Renal cortical epithelial cell (primary cell): Measurements from ENCODE around the gene TBL3. TPM values are rescaled to one million over a fixed set of nuclear protein-coding genes. Genes with fewer than 3 reads are reported as not detected.

Source experiments
- DNase-seq: peaks from one replicate; pipeline ENCODE4 v3.0.0-alpha.2; 2011; ENCODE audit warnings: low read depth
- total RNA-seq: library from RNA; depleted of rRNA; stranded (reverse); fragments of >200 nt; gene quantifications from 2 replicates; pipeline ENCODE4 v1.2.3, GENCODE V29; 2014

The TBL3 gene
- total RNA-seq, 1 donor from 2014 or later: 46.3 TPM

DNA sequence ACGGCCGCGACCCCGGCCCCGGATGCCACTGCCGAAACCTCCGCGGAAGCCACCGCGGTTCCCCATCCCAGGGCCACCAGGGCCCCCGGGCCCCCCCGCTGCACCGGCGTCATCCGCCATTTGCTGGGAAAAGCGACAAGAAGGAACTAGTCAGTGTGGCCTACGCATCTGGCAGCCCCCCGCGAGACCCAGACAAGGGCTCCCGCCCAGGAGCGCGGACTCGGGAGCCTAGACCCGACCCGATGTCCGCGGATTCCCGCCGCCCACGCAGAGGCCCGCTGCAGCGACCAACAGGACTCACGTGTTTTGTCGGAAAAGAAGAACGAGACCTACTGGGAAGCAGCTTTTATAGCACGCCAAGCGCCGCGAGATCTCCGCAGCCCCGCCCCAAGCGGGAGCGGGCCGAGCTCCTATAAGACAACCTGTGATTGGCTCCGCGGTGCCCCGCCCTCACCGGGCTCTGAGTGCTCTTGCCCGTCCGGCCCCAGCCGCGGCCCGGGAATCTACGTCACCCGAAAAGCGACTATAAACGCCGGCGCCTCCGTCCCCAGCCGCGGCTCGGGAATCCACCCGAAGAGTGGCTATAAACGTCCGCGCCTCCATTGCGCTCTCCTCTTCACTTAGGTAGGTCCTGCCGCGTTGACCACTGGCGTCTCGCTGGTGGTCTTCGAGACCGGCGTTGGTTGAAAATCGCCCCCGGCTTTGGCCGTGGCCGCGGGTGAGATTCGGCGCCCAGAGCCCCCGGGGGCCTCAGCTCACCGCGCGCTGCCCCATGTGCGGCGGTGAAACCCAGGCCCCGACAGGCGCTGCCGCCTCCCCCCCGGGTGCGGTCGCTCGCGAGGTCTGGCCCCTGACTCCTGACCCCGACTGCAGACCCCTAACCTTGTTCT, 7.1 kb upstream of the TBL3 start, which contains the start of gene RPS2:
Gene RPS2 (minus strand): TSS at position 321 of the 890 bp plus-strand sequence. CDS start 201 bp downstream, at position 120.
- DNase-seq: peak; percentile 93

DNA sequence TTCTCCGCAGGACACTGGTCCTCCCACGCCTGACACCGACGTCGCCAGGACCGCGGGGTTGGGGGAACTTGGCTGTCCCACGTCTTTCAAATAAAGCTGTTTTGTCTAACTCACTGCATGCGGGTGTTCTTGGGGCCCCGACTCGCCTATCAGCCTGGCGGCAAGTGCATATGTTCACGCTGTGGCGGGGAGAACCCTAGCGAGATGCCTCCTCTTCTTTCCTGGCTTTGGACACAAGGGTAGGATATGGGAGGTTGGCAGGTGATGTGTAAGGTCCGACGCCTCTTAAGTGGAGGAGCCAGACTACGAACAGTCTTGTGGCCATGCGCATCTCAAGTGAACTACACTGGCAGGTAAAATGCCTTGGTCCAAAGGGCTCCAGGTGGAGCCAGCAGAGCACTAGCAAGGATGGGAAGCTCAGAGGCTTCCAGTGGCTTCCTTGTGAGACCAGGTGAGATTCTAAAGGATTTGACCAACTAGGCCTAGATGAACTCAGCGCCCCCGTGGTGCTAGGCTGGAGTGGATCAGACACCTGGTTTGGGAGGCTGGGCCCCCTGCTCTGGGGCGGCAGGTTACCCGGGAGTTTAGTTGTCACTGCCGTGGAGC, 6.4 kb upstream of the TBL3 start:
- DNase-seq: no peak

DNA sequence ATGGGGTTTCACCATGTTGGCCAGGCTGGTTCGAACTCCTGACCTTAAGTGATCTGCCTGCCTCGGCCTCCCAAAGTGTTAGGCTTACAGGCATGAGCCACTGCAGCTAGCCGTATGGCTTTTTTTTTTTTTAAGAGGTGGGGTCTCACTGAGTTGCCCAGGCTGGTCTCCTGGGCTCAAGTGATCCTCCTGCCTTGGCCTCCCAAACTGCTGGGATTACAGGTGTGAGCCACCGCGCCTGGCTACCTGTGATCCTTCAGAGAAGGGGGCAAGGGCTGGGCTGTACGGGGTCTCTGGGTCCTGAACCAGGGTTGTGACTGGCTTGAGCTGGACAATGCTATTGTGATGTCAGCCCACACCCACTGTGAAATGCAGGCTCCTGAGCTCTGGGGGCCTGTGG, 5.4 kb upstream of the TBL3 start, which contains the start of gene RNF151:
Gene RNF151 (plus strand): TSS at position 397 of the 400 bp plus-strand sequence. CDS start 26 bp downstream, outside the sequence.
- DNase-seq: no peak

DNA sequence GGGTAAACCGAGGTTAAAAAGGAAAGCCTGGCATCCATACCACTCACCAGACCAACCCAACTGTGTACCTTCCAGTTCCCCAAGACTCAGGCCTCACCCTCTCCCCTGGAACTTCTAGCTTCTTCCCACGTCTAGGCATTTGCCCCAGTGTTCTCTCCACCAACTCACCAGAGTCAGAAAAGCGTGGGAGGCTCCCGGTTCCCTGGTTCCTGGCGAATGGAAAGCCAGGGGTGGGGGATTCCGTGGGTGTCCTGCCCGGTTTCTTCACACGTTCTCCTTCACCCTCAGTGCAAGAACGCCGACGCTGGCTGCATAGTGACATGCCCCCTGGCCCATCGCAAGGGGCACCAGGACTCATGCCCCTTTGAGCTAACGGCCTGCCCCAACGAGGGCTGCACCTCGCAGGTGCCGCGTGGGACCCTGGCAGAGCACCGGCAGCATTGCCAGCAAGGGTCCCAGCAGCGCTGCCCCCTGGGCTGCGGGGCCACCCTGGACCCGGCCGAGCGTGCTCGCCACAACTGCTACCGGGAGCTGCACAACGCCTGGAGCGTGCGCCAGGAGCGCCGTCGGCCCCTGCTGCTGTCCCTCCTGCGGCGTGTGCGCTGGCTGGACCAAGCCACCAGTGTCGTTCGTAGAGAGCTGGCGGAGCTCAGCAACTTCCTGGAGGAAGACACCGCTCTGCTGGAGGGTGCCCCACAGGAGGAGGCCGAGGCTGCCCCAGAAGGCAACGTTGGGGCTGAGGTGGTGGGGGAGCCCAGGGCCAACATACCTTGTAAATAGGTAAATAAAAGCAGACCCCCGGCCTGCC, 3.5 kb upstream of the TBL3 start:
- no peak for DNase-seq

DNA sequence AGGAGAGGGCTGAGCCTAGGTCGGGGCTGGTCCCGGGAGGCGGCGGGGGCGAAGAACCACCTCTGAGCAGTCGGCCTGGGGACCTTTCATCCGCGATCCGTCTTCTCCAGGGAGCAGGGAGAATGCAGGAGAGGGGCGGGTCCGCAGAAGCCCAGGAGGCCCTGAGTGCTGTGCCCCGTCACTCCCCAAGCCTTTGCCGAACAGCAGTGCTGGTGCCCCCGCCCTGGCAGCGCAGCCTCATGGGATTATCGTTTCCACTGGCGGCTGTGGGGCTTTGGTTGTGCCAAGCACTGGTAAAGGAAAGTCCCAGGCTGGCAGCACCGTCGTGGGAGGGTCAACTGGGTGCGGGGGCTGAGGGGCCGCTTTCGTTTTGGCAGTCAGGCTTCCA, 631 bp downstream of the TBL3 start:
- no peak for DNase-seq

DNA sequence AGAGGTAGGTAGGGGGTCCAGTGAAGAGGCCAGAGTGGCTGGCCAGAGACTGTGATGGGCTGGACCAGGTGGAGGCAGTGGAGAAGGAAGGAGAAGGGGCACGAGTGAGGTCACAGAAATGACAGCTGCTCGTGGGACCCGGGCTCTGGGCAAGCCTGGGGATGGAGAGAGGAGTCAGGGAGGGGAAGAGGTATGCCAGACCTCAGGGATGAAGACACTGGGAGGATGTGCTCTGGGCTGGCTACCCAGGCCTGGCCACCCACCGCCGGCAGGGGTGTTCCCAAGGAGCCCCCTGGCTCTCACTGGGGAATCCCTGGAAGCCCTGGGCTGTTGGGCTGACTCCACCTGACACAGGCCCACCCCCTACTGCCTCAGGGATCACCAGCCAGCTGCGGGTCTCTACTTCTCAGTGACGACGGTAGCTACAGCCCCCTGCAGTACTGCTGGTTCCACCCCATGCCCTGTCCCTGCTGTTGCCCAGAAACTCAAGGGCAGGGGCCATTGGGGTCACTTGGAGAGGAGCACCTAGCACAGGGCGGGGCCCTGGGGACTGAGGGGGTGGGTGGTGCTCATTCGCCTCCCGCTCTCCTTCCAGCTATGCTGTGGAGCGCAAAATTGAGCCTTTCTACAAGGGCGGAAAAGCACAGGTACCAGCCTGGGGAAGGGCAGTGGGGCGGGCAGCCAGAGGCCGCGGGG, 1.8 kb downstream of the TBL3 start:
- no peak for DNase-seq

DNA sequence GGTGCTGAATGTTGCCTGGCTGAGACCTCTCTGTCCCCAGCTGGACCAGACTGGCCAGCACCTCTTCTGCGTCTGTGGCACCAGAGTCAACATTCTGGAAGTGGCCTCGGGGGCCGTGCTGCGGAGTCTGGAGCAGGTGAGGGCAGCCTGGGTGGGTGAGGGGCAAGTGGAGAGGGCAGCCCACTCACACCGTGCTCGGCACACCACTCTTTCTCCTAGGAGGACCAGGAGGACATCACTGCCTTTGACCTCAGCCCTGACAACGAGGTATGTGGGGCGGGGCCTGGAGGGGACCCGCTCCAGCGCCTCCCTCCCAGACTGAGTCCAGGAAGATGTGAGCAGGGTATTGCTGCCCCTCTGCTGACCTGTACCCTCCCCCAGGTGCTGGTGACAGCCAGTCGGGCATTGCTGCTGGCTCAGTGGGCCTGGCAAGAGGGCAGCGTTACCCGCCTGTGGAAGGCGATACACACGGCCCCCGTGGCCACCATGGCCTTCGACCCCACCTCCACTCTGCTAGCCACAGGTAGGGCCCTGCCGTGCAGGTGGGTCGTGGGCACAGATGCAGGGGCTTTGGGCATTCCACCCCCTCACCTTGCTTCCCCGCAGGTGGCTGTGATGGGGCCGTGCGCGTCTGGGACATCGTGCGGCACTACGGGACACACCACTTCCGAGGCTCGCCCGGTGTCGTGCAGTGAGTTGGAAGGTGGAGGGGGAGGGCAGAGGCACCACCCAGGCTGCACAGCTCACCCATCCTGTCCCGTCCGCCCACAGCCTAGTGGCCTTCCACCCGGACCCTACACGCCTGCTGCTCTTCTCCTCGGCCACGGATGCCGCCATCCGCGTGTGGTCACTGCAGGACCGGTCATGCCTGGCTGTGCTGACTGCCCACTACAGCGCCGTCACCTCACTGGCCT, 2.6 kb downstream of the TBL3 start:
- no peak for DNase-seq

DNA sequence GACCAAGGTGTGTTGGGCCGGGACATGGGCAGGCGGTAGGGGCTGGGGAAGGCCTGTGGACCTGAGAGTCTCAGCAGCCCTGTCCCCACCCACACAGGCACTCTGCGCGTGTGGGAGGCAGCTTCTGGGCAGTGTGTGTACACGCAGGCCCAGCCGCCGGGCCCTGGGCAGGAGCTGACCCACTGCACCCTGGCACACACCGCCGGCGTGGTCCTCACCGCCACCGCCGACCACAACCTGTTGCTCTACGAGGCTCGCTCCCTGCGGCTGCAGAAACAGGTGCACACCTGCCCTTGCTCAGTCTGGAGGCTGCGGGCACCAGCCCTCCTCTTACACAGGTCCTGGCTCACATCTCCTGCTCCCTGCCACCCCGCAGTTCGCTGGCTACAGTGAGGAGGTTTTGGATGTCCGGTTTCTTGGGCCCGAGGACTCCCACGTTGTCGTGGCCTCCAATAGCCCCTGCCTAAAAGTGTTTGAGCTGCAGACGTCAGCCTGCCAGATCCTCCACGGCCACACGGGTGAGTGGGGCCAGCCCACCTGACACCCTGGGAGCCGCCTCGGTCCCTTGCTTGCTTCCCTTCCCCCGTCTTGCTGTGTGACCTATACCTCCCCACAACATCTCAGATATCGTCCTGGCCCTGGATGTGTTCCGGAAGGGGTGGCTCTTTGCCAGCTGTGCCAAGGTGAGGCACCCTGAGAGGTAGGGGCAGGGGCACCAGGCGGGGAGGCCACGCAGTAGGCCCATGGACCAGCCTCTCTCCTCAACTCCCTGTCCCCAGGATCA, 3.8 kb downstream of the TBL3 start:
- DNase-seq: no peak

DNA sequence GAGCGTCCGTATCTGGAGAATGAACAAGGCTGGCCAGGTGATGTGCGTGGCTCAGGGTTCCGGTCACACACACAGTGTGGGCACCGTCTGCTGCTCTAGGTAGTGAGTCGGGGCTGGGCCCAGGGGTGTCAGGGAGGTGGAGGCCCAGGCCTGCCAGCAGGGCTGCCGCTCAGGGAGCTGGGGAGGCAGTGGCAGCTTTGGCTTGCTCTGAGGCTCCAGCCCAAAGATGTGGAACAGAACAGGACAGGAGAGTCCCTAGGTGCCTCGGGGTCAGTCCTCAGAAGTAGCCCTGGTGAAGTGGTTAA, 4.3 kb downstream of the TBL3 start:
- no peak for DNase-seq

DNA sequence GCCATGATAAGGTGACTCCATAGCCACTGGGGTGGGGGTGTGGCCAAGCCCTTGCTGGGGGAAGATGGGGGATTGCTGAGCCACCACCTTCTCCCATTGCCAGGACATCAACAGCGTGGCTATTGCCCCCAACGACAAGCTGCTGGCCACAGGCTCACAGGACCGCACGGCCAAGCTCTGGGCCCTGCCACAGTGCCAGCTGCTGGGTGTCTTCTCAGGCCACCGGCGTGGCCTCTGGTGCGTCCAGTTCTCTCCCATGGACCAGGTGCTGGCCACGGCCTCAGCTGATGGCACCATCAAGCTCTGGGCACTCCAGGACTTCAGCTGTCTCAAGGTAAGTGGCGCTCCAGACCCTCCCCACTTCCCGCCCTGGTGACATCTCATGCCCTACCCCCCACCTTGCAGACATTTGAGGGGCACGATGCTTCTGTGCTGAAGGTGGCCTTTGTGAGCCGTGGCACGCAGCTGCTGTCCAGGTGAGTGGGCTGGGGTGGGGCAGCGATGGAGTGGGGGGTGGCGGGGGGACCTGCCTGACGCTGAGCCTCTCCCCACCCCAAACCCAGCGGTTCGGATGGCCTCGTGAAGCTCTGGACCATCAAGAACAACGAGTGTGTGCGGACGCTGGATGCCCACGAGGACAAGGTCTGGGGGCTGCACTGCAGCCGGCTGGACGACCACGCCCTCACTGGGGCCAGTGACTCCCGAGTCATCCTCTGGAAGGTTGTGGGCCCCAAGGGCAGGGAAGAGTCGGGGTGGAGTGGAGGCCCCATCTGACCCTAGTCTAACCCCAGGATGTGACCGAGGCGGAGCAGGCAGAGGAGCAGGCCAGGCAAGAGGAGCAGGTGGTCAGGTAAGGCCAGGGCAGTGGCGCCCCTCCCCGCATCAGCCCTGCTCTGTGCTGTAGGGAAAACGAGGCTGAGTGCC, 5.4 kb downstream of the TBL3 start:
- no peak for DNase-seq

DNA sequence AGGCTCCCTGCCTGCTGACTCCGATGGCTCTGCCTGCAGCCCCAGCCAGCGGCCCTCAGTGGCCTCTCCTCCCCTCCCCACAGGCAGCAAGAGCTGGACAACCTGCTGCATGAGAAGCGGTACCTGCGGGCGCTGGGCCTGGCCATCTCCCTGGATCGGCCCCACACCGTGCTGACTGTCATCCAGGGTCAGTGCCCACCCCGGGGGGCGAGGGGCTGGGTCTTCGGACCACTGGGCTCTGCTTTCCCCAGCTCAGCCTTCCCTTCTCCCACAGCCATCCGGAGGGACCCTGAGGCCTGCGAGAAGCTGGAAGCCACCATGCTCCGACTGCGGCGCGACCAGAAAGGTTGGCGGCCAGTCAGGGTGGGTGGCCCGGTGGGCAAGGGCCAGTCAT, 6.0 kb downstream of the TBL3 start:
- no peak for DNase-seq

DNA sequence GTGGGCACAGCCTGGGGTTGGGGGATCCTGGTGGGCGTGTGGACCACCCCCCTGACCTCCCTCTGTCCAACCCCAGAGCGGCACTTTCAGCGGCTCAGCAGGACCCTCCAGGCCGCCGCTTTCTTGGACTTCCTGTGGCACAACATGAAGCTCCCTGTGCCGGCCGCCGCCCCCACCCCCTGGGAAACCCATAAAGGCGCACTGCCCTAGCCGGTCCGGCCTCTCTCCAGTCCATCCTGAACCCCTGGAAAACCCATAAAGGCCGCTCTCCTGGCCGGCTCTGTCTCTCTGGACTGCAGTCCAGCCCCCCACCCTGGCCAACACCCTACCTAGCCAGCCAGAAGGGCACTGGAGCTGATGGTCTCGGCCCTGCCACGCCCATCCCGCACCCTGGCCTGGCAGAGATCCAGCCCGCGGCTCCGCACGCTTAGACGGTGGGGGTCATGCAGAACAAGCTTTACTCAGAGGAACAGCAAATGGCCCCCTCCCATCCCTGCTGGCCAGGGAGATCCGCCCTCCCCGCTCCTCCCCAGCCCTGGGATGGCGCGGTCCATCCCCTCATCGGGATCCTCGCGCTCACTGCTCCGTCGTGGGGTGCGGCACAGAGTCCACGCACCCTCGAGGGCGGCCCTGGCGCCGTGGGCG, 6.7 kb downstream of the TBL3 start:
- no peak for DNase-seq

DNA sequence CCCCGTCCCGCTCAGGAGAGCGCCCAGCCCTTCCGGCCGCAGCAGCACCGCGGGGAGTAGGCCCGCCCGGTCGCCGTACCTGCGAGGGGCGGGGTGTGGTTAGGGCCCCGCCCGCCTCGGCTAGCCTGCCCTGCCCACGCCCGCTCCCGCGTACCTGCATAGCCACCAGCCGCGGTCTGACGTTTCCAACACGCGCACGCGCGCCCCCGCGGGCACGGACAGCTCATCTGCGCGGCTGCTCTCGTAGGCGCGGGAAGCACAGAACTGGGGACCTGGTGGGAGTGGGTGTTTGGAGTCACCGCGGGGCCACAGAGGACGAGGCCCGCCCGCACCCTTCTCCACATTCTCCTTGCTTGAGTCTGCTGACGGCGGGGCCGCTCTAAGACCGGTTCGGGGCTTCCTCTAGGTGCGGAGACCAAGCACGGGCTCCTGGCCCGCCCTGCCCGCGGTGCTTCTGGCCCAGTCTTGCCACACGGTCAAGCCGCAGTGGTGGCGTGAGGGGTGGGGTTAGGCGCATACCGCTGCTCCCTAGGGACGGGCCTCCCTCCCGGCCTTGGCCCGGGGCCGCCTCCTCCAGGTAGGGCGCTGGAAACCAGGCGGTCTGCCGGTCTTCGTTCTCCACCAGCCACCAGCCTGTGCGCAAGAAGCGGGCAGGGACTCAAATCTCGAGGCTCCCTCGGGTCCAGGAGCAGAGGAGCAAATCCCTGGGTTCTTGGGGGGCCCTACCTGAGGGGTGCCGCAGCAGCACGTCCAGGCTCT, 7.6 kb downstream of the TBL3 start:
- DNase-seq: no peak

DNA sequence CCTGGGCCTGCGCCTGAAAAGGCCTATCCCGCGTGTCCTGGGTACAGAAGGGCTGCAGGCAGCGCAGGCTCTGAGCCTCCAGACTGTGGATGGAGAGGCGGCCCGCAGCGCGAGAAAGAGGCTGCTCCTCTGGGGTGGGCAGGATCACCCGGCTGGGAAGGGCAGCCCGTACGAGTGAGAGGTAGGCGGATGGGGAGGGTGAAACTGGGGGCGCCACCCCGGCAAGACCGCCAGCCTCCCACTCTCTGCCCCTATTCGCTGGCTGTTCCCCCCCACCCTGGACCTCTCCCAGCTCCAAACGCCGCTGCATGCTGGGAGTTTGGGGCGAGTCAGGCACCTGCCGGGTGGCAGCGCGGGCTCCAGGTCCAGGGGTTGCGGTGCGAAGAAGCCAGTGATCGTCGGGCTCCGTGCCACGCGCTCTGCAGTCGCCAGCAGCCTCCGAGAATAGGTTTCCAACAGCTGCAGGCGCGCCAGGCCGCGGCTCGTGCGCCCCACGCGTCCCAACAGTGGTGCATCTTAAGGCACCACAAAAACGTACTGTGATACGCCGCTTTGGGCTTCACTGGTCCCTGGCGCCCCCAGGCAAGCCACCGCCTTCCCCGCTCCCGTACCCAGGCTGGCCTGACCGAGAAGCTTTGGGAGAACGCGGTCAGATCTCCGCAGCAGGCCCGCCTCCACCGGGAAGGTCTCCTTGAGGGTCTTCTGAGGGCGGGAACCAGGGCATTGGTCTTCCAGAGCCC, 8.3 kb downstream of the TBL3 start:
- no peak for DNase-seq

DNA sequence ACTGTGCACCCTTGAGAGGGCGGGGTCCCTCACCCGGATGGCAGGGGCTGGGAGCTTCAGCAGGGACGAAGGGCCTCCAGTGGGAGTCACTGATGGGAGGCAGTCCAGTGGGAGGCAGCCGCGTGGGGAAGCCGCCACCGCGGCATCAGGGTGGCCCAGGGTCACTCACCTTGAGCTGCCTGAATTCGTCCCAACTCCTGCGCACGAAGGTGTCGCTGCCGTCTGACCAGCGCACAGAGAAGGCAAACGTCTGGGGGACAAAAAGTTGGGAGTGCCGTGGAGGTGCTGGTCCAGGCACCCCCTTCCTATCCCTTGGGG, 8.9 kb downstream of the TBL3 start:
- no peak for DNase-seq

DNA sequence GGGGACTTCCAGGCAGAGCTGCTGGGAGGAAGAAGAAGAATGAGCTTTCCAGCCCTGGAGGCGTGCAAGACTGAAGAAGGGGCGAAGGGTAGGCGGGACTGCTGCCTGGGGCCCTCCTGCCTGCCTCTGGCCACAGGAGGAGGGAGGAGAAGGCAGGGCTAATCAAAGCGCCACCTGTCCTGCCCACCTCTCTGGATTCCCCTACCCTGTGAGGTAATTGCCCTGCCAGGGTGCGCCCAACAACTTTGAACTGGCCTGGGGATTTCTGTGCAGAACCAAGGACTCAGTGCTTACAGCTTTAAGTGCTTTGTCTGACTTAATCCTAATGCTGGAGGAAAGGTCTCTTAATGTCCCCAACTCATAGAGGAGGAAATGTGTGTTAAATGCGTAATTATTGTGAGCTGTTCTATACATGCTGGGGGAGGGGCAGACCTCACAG, 9.6 kb downstream of the TBL3 start, which contains the start of gene NOXO1:
Gene NOXO1 (minus strand): TSS at position 72 of the 439 bp plus-strand sequence. CDS start 290 bp downstream, outside the sequence.
- no peak for DNase-seq

DNA sequence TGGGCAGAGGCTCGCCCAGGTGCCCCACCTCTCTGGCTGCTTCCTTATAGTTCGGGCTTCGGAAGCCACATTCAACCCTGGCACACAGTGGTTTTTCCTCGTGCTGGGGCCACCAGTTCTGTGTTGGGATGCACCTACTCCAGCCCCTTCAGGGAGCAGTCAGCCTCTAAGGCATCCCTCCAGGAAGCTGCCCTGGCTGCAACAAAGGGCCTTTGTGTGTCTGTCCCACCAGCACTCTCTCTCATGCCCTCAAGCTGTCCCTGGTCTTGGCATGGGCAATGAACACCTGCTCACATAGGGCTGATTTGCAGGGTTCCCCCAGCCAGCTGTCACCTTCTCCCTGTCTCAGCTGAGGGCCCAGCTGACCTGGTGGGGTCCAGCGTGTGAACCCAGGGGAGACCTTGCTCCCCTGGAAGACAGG, 10.2 kb downstream of the TBL3 start:
- no peak for DNase-seq
